WERI-Rb-1 (cell line): Measurements from ENCODE around the gene ELOVL7.
"Not testable (repeated sequence)": the region's sequence is repeated elsewhere in the genome, so short reads cannot be mapped to it uniquely, and the experiment has no call there.

Experiments used
- DNase-seq: peaks from one replicate; pipeline ENCODE4 v3.0.0-alpha.2; 2020
- H3K27ac ChIP-seq: fragments of 250-450 bp; sonication (Bioruptor Pico); 2 replicates; pipeline ENCODE4 v1.5.1; 2020; ENCODE audit warnings: mild to moderate bottlenecking, moderate library complexity
- H3K27me3 ChIP-seq: fragments of 250-450 bp; sonication (Bioruptor Pico); 2 replicates; pipeline ENCODE4 v1.5.1; 2021; ENCODE audit warnings: mild to moderate bottlenecking, low read depth, moderate library complexity; ENCODE audit not compliant: insufficient read depth, severe bottlenecking
- H3K36me3 ChIP-seq: fragments of 250-450 bp; sonication (Bioruptor Pico); 2 replicates; pipeline ENCODE4 v1.5.1; 2020; ENCODE audit warnings: mild to moderate bottlenecking, moderate library complexity
- H3K4me3 ChIP-seq: 2 replicates; pipeline ENCODE4 v1.5.1; 2011; ENCODE audit warnings: low read depth, mild to moderate bottlenecking, control low read depth, low read length
- H3K9me3 ChIP-seq: fragments of 250-450 bp; sonication (Bioruptor Pico); 2 replicates; pipeline ENCODE4 v1.5.1; 2021; ENCODE audit warnings: mild to moderate bottlenecking, moderate library complexity; ENCODE audit not compliant: severe bottlenecking
- CTCF ChIP-seq: IDR thresholded peaks from 2 replicates; pipeline ENCODE4 v1.5.1; 2011; ENCODE audit warnings: low read depth, mild to moderate bottlenecking, control low read depth, inconsistent platforms, low read length

The ELOVL7 gene

GRCh38 chr5:60887096-60887495 is 43.0 kb upstream of the ELOVL7 start:
- Histone ChIP-seq H3K36me3 (peaks cover 4% of the 10 kb centered on the region; the same call in 1 of the 2 replicates), H3K9me3 (no peaks in the 10 kb centered on the region), H3K27me3 (no peaks in the 10 kb centered on the region), H3K4me3 (no peak overlapping the region), H3K27ac (no peak overlapping the region)
- no peak for TF ChIP-seq CTCF
- no peak for DNase-seq

GRCh38 chr5:60886158-60886557 is 42.1 kb upstream of the ELOVL7 start:
- H3K4me3 ChIP-seq = no peak overlapping the region
- no peak for DNase-seq
- peaks cover 4% of the 10 kb centered on the region; the same call in 1 of the 2 replicates for H3K36me3 ChIP-seq
- H3K27ac ChIP-seq = no peak overlapping the region
- no peak for TF ChIP-seq CTCF
- peaks cover 3% of the 10 kb centered on the region for H3K9me3 ChIP-seq
- no peaks in the 10 kb centered on the region for H3K27me3 ChIP-seq

GRCh38 chr5:60883229-60883628 is 39.2 kb upstream of the ELOVL7 start:
- no peak for DNase-seq
- peak; percentile 42 for TF ChIP-seq CTCF
- H3K4me3 ChIP-seq = no peak overlapping the region
- no peaks in the 10 kb centered on the region for H3K27me3 ChIP-seq
- no peak overlapping the region for H3K27ac ChIP-seq
- H3K9me3 ChIP-seq = peaks cover 5% of the 10 kb centered on the region
- H3K36me3 ChIP-seq = no peaks in the 10 kb centered on the region

GRCh38 chr5:60872892-60873291 is 28.8 kb upstream of the ELOVL7 start:
- no peak overlapping the region for H3K27ac ChIP-seq
- no peaks in the 10 kb centered on the region for H3K27me3 ChIP-seq
- H3K4me3 ChIP-seq = no peak overlapping the region
- H3K36me3 ChIP-seq = no peaks in the 10 kb centered on the region
- DNase-seq = no peak
- H3K9me3 ChIP-seq = peaks cover 5% of the 10 kb centered on the region
- no peak for TF ChIP-seq CTCF

GRCh38 chr5:60870857-60871256 is 26.8 kb upstream of the ELOVL7 start:
- DNase-seq = no peak
- Histone ChIP-seq H3K27me3 (no peaks in the 10 kb centered on the region), H3K4me3 (no peak overlapping the region), H3K27ac (no peak overlapping the region), H3K36me3 (no peaks in the 10 kb centered on the region), H3K9me3 (peaks cover 5% of the 10 kb centered on the region)
- TF ChIP-seq CTCF = no peak

- H3K27ac ChIP-seq, H3K9me3 ChIP-seq, H3K36me3 ChIP-seq, H3K27me3 ChIP-seq, H3K4me3 ChIP-seq, DNase-seq: not testable (repeated sequence)
Measured at GRCh38 chr5:60860572-60860971, 16.5 kb upstream of the ELOVL7 start.
